Gastrocnemius medialis (tissue), 4 donors: Measurements from ENCODE around the gene SVEP1. TPM values are rescaled to one million over a fixed set of nuclear protein-coding genes. Genes with fewer than 3 reads are reported as not detected.
A peak's percentile ranks its signal among the peaks of the same experiment; 100 is the strongest.
"Not testable (repeated sequence)": the region's sequence is repeated elsewhere in the genome, so short reads cannot be mapped to it uniquely, and the experiment has no call there.

ENCODE experiments used
- ATAC-seq, 2 donors: fragments of 150-250 bp; one replicate each; pipeline ENCODE4 v1.9.1; 2016
- DNase-seq, 2 donors: peaks; one replicate each; pipeline ENCODE4 v3.0.0-alpha.2; 2019
- H3K27ac ChIP-seq, 4 donors: fragments of 200-600 bp; sonication (generic); 1 replicate in 1 of 4; 2 replicates in 3 of 4; pipeline ENCODE4 v1.5.1; 2016 to 2018; ENCODE audit warnings: mild to moderate bottlenecking in 2 of 4, moderate library complexity in 1 of 4
- H3K27me3 ChIP-seq, 3 donors: fragments of 200-600 bp; sonication (generic) in 2 of 3; 1 replicate in 1 of 3; 2 replicates in 2 of 3; pipeline versions ENCODE4 v1.5.1 to v1.6.0; 2016 to 2019; ENCODE audit warnings: mild to moderate bottlenecking in 1 of 3, moderate library complexity in 1 of 3
- H3K36me3 ChIP-seq, 2 donors: fragments of 200-600 bp; sonication (generic) in 1 of 2; one replicate each; pipeline ENCODE4 v1.5.1; 2017 to 2018
- H3K4me1 ChIP-seq, 2 donors: fragments of 200-600 bp; sonication (generic) in 1 of 2; one replicate each; pipeline ENCODE4 v1.5.1; 2016 to 2017; ENCODE audit warnings: mild to moderate bottlenecking in 2 of 2
- H3K4me3 ChIP-seq, 4 donors: fragments of 200-600 bp; sonication (generic) in 3 of 4; 1 replicate in 1 of 4; 2 replicates in 3 of 4; pipeline ENCODE4 v1.5.1; 2016 to 2019; ENCODE audit warnings: mild to moderate bottlenecking in 2 of 4
- H3K9me3 ChIP-seq, 3 donors: fragments of 200-600 bp; sonication (generic) in 2 of 3; 1 replicate in 1 of 3; 2 replicates in 2 of 3; pipeline ENCODE4 v1.5.1; 2016 to 2019
- POLR2A ChIP-seq, 2 donors: fragments of 450-650 bp; IDR thresholded peaks; one replicate each; pipeline ENCODE4 v1.6.1; 2017; ENCODE audit warnings: antibody characterized with exemption in 2 of 2, mild to moderate bottlenecking in 2 of 2, moderate library complexity in 2 of 2
- in situ Hi-C, 4 donors: fragments of 200-750 bp; cut with MboI; loops; one replicate each; pipeline versions ENCODE4 v1.15.0 to v1.8.0; 2017; ENCODE audit warnings: low sequenced_read_pairs in 4 of 4
- intact Hi-C: fragments of 100-400 bp; cut with DNase I; formaldehyde crosslinking; loops from one replicate; pipeline ENCODE4 v1.15.1; 2023; ENCODE audit warnings: low total_unique reads
- total RNA-seq, 4 donors: library from RNA; depleted of rRNA; stranded (reverse); fragments of >200 nt; gene quantifications; one replicate each; pipeline versions ENCODE4 v1.1.0 to v1.2.3, GENCODE V29; 2016
- TF ChIP-seq, protein P1 (sequence below), 5 experiments: fragments of 450-650 bp in 3 of 5; fragments of 200-600 bp in 2 of 5; sonication (generic) in 2 of 5; IDR thresholded peaks in 4 of 5; conservative IDR thresholded peaks in 1 of 5; 1 replicate in 4 of 5; 2 replicates in 1 of 5; pipeline ENCODE4 v1.5.1; 2016 to 2019; ENCODE audit warnings: antibody characterized with exemption in 5 of 5, mild to moderate bottlenecking in 3 of 5, moderate library complexity in 3 of 5

Gene SVEP1
- total RNA-seq, 4 donors from 2014 or later, result 3.8 to 10.3 (median 6.5) TPM

GRCh38 chr9:110532908-110533665, 46.5 kb downstream of the SVEP1 start:
- in situ Hi-C loops (no loop called here), intact Hi-C loops (no loop called here)

GRCh38 chr9:110531776-110532175, 47.8 kb downstream of the SVEP1 start:
- Histone ChIP-seq H3K4me3 (no peak overlapping the region), H3K9me3 (no peaks in the 10 kb centered on the region), H3K27me3 (no peaks in the 10 kb centered on the region), H3K27ac (peak overlapping the region in 1 of 4 donors; percentile 6), H3K36me3 (no peaks in the 10 kb centered on the region), H3K4me1 (no peaks in the 10 kb centered on the region)
- TF ChIP-seq POLR2A (IDR thresholded peaks at IDR 0.05), result no peak
- TF ChIP-seq, protein P1, sequence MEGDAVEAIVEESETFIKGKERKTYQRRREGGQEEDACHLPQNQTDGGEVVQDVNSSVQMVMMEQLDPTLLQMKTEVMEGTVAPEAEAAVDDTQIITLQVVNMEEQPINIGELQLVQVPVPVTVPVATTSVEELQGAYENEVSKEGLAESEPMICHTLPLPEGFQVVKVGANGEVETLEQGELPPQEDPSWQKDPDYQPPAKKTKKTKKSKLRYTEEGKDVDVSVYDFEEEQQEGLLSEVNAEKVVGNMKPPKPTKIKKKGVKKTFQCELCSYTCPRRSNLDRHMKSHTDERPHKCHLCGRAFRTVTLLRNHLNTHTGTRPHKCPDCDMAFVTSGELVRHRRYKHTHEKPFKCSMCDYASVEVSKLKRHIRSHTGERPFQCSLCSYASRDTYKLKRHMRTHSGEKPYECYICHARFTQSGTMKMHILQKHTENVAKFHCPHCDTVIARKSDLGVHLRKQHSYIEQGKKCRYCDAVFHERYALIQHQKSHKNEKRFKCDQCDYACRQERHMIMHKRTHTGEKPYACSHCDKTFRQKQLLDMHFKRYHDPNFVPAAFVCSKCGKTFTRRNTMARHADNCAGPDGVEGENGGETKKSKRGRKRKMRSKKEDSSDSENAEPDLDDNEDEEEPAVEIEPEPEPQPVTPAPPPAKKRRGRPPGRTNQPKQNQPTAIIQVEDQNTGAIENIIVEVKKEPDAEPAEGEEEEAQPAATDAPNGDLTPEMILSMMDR (IDR thresholded peaks at IDR 0.05 in 4 of 5, conservative IDR thresholded peaks at IDR 0.05 in 1 of 5), result no peak
- no peak for ATAC-seq
- in situ Hi-C loops, result no loop called here
- intact Hi-C loops, result no loop called here
- DNase-seq, result no peak

More at GRCh38 chr9:110532908-110533665, 46.5 kb downstream of the SVEP1 start:
- Histone ChIP-seq H3K4me3 (no peak overlapping the region), H3K9me3 (no peaks in the 10 kb centered on the region), H3K27me3 (no peaks in the 10 kb centered on the region), H3K4me1 (no peaks in the 10 kb centered on the region), H3K36me3 (no peaks in the 10 kb centered on the region), H3K27ac (no peak overlapping the region)
- no peak for TF ChIP-seq POLR2A (IDR thresholded peaks at IDR 0.05)
- TF ChIP-seq, protein P1 (IDR thresholded peaks at IDR 0.05 in 4 of 5, conservative IDR thresholded peaks at IDR 0.05 in 1 of 5), result no peak
- ATAC-seq, result no peak
- DNase-seq, result no peak

DNA sequence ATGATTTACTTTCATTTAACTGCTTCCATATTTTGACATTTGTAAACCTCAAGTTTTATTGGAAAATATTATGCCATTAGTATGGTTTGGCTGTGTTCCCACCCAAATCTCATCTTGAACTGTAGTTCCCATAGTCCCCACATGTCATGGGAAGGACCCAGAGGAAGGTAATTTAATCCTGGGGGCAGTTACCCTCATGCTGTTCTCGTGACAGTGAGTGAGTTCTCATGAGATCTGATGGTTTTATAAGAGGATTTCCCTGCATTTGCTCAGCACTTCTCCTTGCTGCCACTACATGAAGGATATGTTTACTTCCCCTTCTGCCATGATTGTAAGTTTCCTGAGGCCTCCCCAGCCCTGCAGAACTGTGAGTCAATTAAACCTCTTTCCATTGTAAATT, 48.3 kb downstream of the SVEP1 start:
- in situ Hi-C loops, H3K9me3 ChIP-seq, H3K4me3 ChIP-seq, H3K36me3 ChIP-seq, H3K4me1 ChIP-seq, H3K27me3 ChIP-seq, H3K27ac ChIP-seq, DNase-seq, ATAC-seq, intact Hi-C loops: not testable (repeated sequence)

- no peak for TF ChIP-seq POLR2A (IDR thresholded peaks at IDR 0.05)
- DNase-seq, result no peak
- intact Hi-C loops, result no loop called here
- in situ Hi-C loops, result no loop called here
- H3K9me3 ChIP-seq, result no peaks in the 10 kb centered on the region
- no peak overlapping the region for H3K4me3 ChIP-seq
- H3K4me1 ChIP-seq, result no peaks in the 10 kb centered on the region
- H3K27me3 ChIP-seq, result no peaks in the 10 kb centered on the region
- no peak overlapping the region for H3K27ac ChIP-seq
- no peak for ATAC-seq
- H3K36me3 ChIP-seq, result no peaks in the 10 kb centered on the region
Observed at GRCh38 chr9:110528645-110529044, 50.9 kb downstream of the SVEP1 start.

GRCh38 chr9:110526426-110526825, 53.1 kb downstream of the SVEP1 start:
- DNase-seq (no peak), ATAC-seq (no peak)
- H3K9me3 ChIP-seq, result no peaks in the 10 kb centered on the region
- in situ Hi-C loops, result no loop called here
- H3K27me3 ChIP-seq, result no peaks in the 10 kb centered on the region
- no peak overlapping the region for H3K4me3 ChIP-seq
- no peak overlapping the region for H3K27ac ChIP-seq
- no peaks in the 10 kb centered on the region for H3K36me3 ChIP-seq
- no peaks in the 10 kb centered on the region for H3K4me1 ChIP-seq
- TF ChIP-seq, protein P1 (IDR thresholded peaks at IDR 0.05 in 4 of 5, conservative IDR thresholded peaks at IDR 0.05 in 1 of 5), result no peak
- TF ChIP-seq POLR2A (IDR thresholded peaks at IDR 0.05), result no peak
- intact Hi-C loops, result no loop called here
